ENCODE data around the gene RPS24. TPM values are rescaled to one million over a fixed set of nuclear protein-coding genes. Genes with fewer than 3 reads are reported as not detected.

The RPS24 gene
- total and polyA plus RNA-seq, 10 of the 15 experiments (the other 5 are each of a cell fraction or from before 2014, with no cell fraction given), result 1,343 to 7,285 (median 2,230) TPM

DNA sequence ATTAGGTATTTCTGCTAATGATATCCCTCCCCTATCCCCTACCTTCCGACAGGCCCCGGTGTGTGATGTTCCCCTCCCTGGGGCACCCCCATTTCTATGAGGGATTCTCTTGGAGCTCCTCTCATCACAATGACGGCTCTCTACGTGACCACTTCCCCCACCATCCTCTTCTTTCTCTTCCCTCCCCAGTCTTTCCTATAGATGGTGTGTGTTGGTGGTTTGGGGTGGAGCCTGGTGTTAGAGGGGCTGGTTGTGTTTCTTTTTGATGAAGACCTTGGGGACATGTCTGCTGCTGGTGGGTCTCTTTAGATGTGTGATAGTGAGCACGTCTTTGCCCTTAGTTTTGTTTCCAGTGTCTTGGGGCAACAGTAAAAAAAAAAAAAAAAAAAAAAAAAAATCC, 28.6 kb downstream of the RPS24 start:
- Histone ChIP-seq H3K79me2 (ENCODE audit: control insufficient read depth, insufficient read depth, low read length) (no peaks in the 10 kb centered on the region), H3K4me2 (ENCODE audit: control insufficient read depth, insufficient read depth) (no peak overlapping the region), H3K27me3 (replicated peaks in 1 of 2; ENCODE audit: control insufficient read depth in 2 of 2, insufficient read depth in 2 of 2, low read length in 1 of 2) (no peaks in the 10 kb centered on the region), H3K9ac (ENCODE audit: control insufficient read depth, insufficient read depth, low read length) (no peak overlapping the region), H3K9me3 (replicated peaks; ENCODE audit: control insufficient read depth, insufficient read depth, low read length) (no peaks in the 10 kb centered on the region; the same call in 2 of the 3 replicates), H4K20me1 (ENCODE audit: control insufficient read depth, insufficient read depth) (no peaks in the 10 kb centered on the region), H3K4me3 (no peak overlapping the region), H3K36me3 (ENCODE audit: control insufficient read depth in 2 of 2, insufficient read depth in 2 of 2, low read length in 1 of 2) (no peaks in the 10 kb centered on the region), H3K27ac (ENCODE audit: control insufficient read depth, insufficient read depth) (no peak overlapping the region), H3K4me1 (ENCODE audit: control insufficient read depth, insufficient read depth, low read length) (peaks cover 7% of the 10 kb centered on the region; the same call in 1 of the 2 replicates), H2AFZ (ENCODE audit: control insufficient read depth, low read depth, low read length) (no peak overlapping the region)
- DNase-seq (ENCODE audit: low read depth, low spot score), result no peak
- ChIA-PET RAD21 (ENCODE audit: unreplicated experiment) (no interaction called here), SMC1A (ENCODE audit: uncharacterized antibody, unreplicated experiment) (no interaction called here), POLR2A (no interaction called here), CTCF (interaction anchor here (1.1 to 1.5 kb wide), 3 partner anchors 9 to 23 kb away, joined by 3 to 5 read pairs (median 3); no protein-coding TSS in a partner anchor)
- BruUV-seq (replicated peaks), result no TSS peak
- no peak for FAIRE-seq
- no peak for ATAC-seq
- no peak for TF ChIP-seq CBX5 (IDR thresholded peaks at IDR 0.05; ENCODE audit: low read depth)
- TF ChIP-seq SMAD1 (IDR thresholded peaks at IDR 0.05; ENCODE audit: low read depth, partially characterized antibody), result no peak
- no peak for TF ChIP-seq NR2C2 (IDR thresholded peaks at IDR 0.05; ENCODE audit: borderline replicate concordance, control insufficient read depth, insufficient read length, low read depth)
- TF ChIP-seq HDAC2 (IDR thresholded peaks at IDR 0.05), result no peak
- TF ChIP-seq, protein P1, sequence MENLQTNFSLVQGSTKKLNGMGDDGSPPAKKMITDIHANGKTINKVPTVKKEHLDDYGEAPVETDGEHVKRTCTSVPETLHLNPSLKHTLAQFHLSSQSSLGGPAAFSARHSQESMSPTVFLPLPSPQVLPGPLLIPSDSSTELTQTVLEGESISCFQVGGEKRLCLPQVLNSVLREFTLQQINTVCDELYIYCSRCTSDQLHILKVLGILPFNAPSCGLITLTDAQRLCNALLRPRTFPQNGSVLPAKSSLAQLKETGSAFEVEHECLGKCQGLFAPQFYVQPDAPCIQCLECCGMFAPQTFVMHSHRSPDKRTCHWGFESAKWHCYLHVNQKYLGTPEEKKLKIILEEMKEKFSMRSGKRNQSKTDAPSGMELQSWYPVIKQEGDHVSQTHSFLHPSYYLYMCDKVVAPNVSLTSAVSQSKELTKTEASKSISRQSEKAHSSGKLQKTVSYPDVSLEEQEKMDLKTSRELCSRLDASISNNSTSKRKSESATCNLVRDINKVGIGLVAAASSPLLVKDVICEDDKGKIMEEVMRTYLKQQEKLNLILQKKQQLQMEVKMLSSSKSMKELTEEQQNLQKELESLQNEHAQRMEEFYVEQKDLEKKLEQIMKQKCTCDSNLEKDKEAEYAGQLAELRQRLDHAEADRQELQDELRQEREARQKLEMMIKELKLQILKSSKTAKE (IDR thresholded peaks at IDR 0.05; ENCODE audit: low read depth, poor library complexity, severe bottlenecking), result no peak
- TF ChIP-seq SUZ12 (IDR thresholded peaks at IDR 0.05; ENCODE audit: unreplicated experiment), result no peak
- in situ Hi-C loops (cut with MboI), result no loop called here
- 33% methylated on average over 5 of the region's 5 CpGs for WGBS (ENCODE audit: insufficient coverage, insufficient replicate concordance, low lambda C conversion rate, missing lambda C conversion rate)
- intact Hi-C loops (cut with micrococcal nuclease; ENCODE audit: unreplicated experiment), result no loop called here

Measured in GM12878 (cell line).